Mesendoderm (in vitro differentiated cells): ENCODE measurements around the gene C5AR1. TPM values are rescaled to one million over a fixed set of nuclear protein-coding genes. Genes with fewer than 3 reads are reported as not detected.
"Not testable (repeated sequence)": the region's sequence is repeated elsewhere in the genome, so short reads cannot be mapped to it uniquely, and the experiment has no call there.

Experiments
- DNase-seq: peaks from one replicate; pipeline ENCODE4 v3.0.0; 2013
- H2AK5ac ChIP-seq: 2 replicates; pipeline ENCODE4 v1.6.1; 2013; ENCODE audit warnings: low read length, inconsistent platforms
- H2BK120ac ChIP-seq: 2 replicates; pipeline ENCODE4 v1.6.1; 2013; ENCODE audit warnings: low read depth, mild to moderate bottlenecking, low read length, moderate library complexity, mixed read lengths
- H2BK15ac ChIP-seq: replicated peaks from 2 replicates; pipeline ENCODE4 v1.6.1; 2013; ENCODE audit warnings: low read depth, mild to moderate bottlenecking, moderate library complexity
- H2BK5ac ChIP-seq: 2 replicates; pipeline ENCODE4 v1.6.1; 2013; ENCODE audit warnings: low read length, inconsistent platforms
- H3K18ac ChIP-seq: 2 replicates; pipeline ENCODE4 v1.6.1; 2013; ENCODE audit warnings: mild to moderate bottlenecking, low read length, mixed read lengths
- H3K23ac ChIP-seq: one replicate; pipeline ENCODE4 v1.6.1; 2013; ENCODE audit warnings: low read length
- H3K27ac ChIP-seq: 2 replicates; pipeline ENCODE4 v1.5.1; 2013; ENCODE audit warnings: low read depth, mild to moderate bottlenecking, inconsistent platforms, low read length, moderate library complexity
- H3K27me3 ChIP-seq: 2 replicates; pipeline ENCODE4 v1.6.1; 2013; ENCODE audit warnings: low read length, control low read depth, mild to moderate bottlenecking, inconsistent platforms; ENCODE audit not compliant: insufficient read depth, poor library complexity
- H3K36me3 ChIP-seq: 2 replicates; pipeline ENCODE4 v1.6.1; 2013; ENCODE audit warnings: low read length, inconsistent platforms; ENCODE audit not compliant: control insufficient read depth, insufficient read depth
- H3K4ac ChIP-seq: one replicate; pipeline ENCODE4 v1.6.1; 2013; ENCODE audit warnings: low read depth, mild to moderate bottlenecking, low read length, moderate library complexity
- H3K4me1 ChIP-seq: 2 replicates; pipeline ENCODE4 v1.6.1; 2013; ENCODE audit warnings: low read depth, low read length, inconsistent platforms; ENCODE audit not compliant: control insufficient read depth
- H3K4me2 ChIP-seq: 2 replicates; pipeline ENCODE4 v1.6.1; 2013; ENCODE audit warnings: low read length
- H3K4me3 ChIP-seq: 2 replicates; pipeline ENCODE4 v1.5.1; 2013; ENCODE audit warnings: mild to moderate bottlenecking, low read length
- H3K56ac ChIP-seq: one replicate; pipeline ENCODE4 v1.6.1; 2013; ENCODE audit warnings: low read length
- H3K79me1 ChIP-seq: 2 replicates; pipeline ENCODE4 v1.6.1; 2013; ENCODE audit warnings: low read length, inconsistent platforms
- H3K79me2 ChIP-seq: 2 replicates; pipeline ENCODE4 v1.6.1; 2013; ENCODE audit warnings: mild to moderate bottlenecking, low read length; ENCODE audit not compliant: control insufficient read depth, insufficient read depth
- H3K9ac ChIP-seq: 2 replicates; pipeline ENCODE4 v1.6.1; 2013; ENCODE audit warnings: low read length, inconsistent platforms
- H4K5ac ChIP-seq: one replicate; pipeline ENCODE4 v1.6.1; 2013; ENCODE audit warnings: low read length
- H4K8ac ChIP-seq: one replicate; pipeline ENCODE4 v1.6.1; 2013; ENCODE audit warnings: low read depth, mild to moderate bottlenecking, control low read depth, low read length, moderate library complexity
- WGBS: extraction: QIAGEN DNeasy Blood & Tissue Kit; methylation state at CpG from one replicate; pipeline ENCODE4 v1.1.7; 2013; ENCODE audit warnings: low lambda C conversion rate, missing lambda C conversion rate; ENCODE audit not compliant: insufficient coverage; ENCODE audit errors: extremely low coverage; 5-methylcytosine and 5-hydroxymethylcytosine counted together
- polyA plus RNA-seq, 2 experiments: library from polyadenylated mRNA; stranded (reverse); fragments of 200-250 nt; gene quantifications; one replicate each; pipeline ENCODE4 v1.2.3, GENCODE V29; 2013

Gene C5AR1
- 2.3 TPM for polyA plus RNA-seq (2013, experiment 1 of 2)
- polyA plus RNA-seq (2013, experiment 2 of 2): 2.3 TPM

GRCh38 chr19:47309608-47310007, at the start of gene C5AR1:
C5AR1 (plus strand) TSS chr19:47309861; CDS start chr19:47309896, 35 bp downstream.
- Histone ChIP-seq H2BK5ac (no peak within 1 kb of the TSS), H3K4ac (no peak within 1 kb of the TSS), H3K23ac (no peak within 1 kb of the TSS), H3K79me2 (no peaks in the 10 kb centered on the region), H3K27ac (no peak within 1 kb of the TSS), H4K5ac (no peak within 1 kb of the TSS), H3K18ac (no peak within 1 kb of the TSS), H2BK120ac (no peak within 1 kb of the TSS), H3K79me1 (no peaks in the 10 kb centered on the region), H3K56ac (no peak within 1 kb of the TSS), H3K4me3 (no peak within 1 kb of the TSS), H2AK5ac (no peak within 1 kb of the TSS), H3K27me3 (no peaks in the 10 kb centered on the region), H3K36me3 (no peaks in the 10 kb centered on the region), H3K9ac (no peak within 1 kb of the TSS), H2BK15ac (no peak within 1 kb of the TSS), H4K8ac (no peak within 1 kb of the TSS), H3K4me1 (no peaks in the 10 kb centered on the region), H3K4me2 (no peak within 1 kb of the TSS)
- WGBS: no CpG with 5 or more reads among the region's 12 CpGs
- DNase-seq: no peak

- DNase-seq: no peak
- no peak overlapping the region for H4K5ac ChIP-seq
- no peak overlapping the region for H3K4ac ChIP-seq
- no peak overlapping the region for H4K8ac ChIP-seq
- H3K27ac ChIP-seq: no peak overlapping the region
- no peak overlapping the region for H3K18ac ChIP-seq
- no peak overlapping the region for H2BK120ac ChIP-seq
- H3K56ac ChIP-seq: no peak overlapping the region
- no peaks in the 10 kb centered on the region for H3K27me3 ChIP-seq
- peaks cover 9% of the 10 kb centered on the region for H3K36me3 ChIP-seq
- H3K4me1 ChIP-seq: peaks cover 2% of the 10 kb centered on the region
- H3K4me3 ChIP-seq: no peak overlapping the region
- no peak overlapping the region for H3K9ac ChIP-seq
- peaks cover 12% of the 10 kb centered on the region for H3K79me2 ChIP-seq
- no peak overlapping the region for H2AK5ac ChIP-seq
- H3K23ac ChIP-seq: no peak overlapping the region
- no peak overlapping the region for H2BK5ac ChIP-seq
- no peak overlapping the region for H2BK15ac ChIP-seq
- H3K4me2 ChIP-seq: no peak overlapping the region
- WGBS: no CpG with 5 or more reads among the region's 17 CpGs
- peaks cover 23% of the 10 kb centered on the region for H3K79me1 ChIP-seq
Measured at GRCh38 chr19:47260476-47260875, 49.2 kb upstream of the C5AR1 start.

- not testable (repeated sequence) for H3K36me3 ChIP-seq, DNase-seq, H2BK120ac ChIP-seq
Measured at GRCh38 chr19:47261946-47262793, 47.5 kb upstream of the C5AR1 start.

GRCh38 chr19:47264629-47265028, 45.0 kb upstream of the C5AR1 start:
- no peak for DNase-seq
- Histone ChIP-seq H3K4me2 (no peak overlapping the region), H3K27me3 (no peaks in the 10 kb centered on the region), H3K4me1 (no peaks in the 10 kb centered on the region), H2BK120ac (no peak overlapping the region), H3K36me3 (peaks cover 6% of the 10 kb centered on the region), H2AK5ac (no peak overlapping the region), H4K5ac (no peak overlapping the region), H3K79me2 (no peaks in the 10 kb centered on the region), H2BK5ac (no peak overlapping the region), H3K9ac (no peak overlapping the region), H3K4ac (no peak overlapping the region), H3K4me3 (no peak overlapping the region), H3K56ac (no peak overlapping the region), H3K18ac (no peak overlapping the region), H3K27ac (no peak overlapping the region), H4K8ac (no peak overlapping the region), H2BK15ac (no peak overlapping the region), H3K23ac (no peak overlapping the region), H3K79me1 (peaks cover 6% of the 10 kb centered on the region)
- no CpG with 5 or more reads among the region's 30 CpGs for WGBS

More at GRCh38 chr19:47261946-47262793, 47.5 kb upstream of the C5AR1 start:
- H4K5ac ChIP-seq, H3K23ac ChIP-seq, H2BK15ac ChIP-seq, H3K4me3 ChIP-seq, H3K27me3 ChIP-seq, H3K27ac ChIP-seq, H2BK5ac ChIP-seq, H3K18ac ChIP-seq, H3K56ac ChIP-seq, H3K4me2 ChIP-seq, H3K9ac ChIP-seq, H2AK5ac ChIP-seq, H4K8ac ChIP-seq, H3K4ac ChIP-seq, H3K4me1 ChIP-seq: not testable (repeated sequence)
- no CpG with 5 or more reads among the region's 14 CpGs for WGBS
- peaks cover 23% of the 10 kb centered on the region for H3K79me1 ChIP-seq
- peaks cover 12% of the 10 kb centered on the region for H3K79me2 ChIP-seq

GRCh38 chr19:47266401-47266941, 43.2 kb upstream of the C5AR1 start:
- no peak overlapping the region for H2AK5ac ChIP-seq
- peaks cover 6% of the 10 kb centered on the region for H3K36me3 ChIP-seq
- no peak overlapping the region for H3K4me2 ChIP-seq
- H3K79me1 ChIP-seq: peaks cover 2% of the 10 kb centered on the region
- no peak overlapping the region for H2BK5ac ChIP-seq
- whole genome bisulfite sequencing: no CpG with 5 or more reads among the region's 21 CpGs
- H3K79me2 ChIP-seq: no peaks in the 10 kb centered on the region
- H3K23ac ChIP-seq: no peak overlapping the region
- H3K27me3 ChIP-seq: no peaks in the 10 kb centered on the region
- H3K18ac ChIP-seq: no peak overlapping the region
- H2BK120ac ChIP-seq: no peak overlapping the region
- DNase-seq: no peak
- H4K5ac ChIP-seq: no peak overlapping the region
- H3K4ac ChIP-seq: no peak overlapping the region
- no peak overlapping the region for H3K4me3 ChIP-seq
- no peaks in the 10 kb centered on the region for H3K4me1 ChIP-seq
- H4K8ac ChIP-seq: no peak overlapping the region
- no peak overlapping the region for H3K27ac ChIP-seq
- H3K9ac ChIP-seq: no peak overlapping the region
- no peak overlapping the region for H3K56ac ChIP-seq
- H2BK15ac ChIP-seq: no peak overlapping the region
